NCI-H1048 (cell line): ENCODE data around the gene LNPK.
"Not testable (repeated sequence)": the region's sequence is repeated elsewhere in the genome, so short reads cannot be mapped to it uniquely, and the experiment has no call there.

Experiments
- DNase-seq: peaks from one replicate; lab custom pipeline; 2025; lab: John Stamatoyannopoulos, UW

Gene LNPK

GRCh38 chr2:176001916-176002687, at the start of gene LNPK:
TSS of gene LNPK (minus strand) at chr2:176002267. CDS start at chr2:175995584, 6,683 bp downstream.
- DNase-seq, result peak; percentile 73

- no peak for DNase-seq
Measured at GRCh38 chr2:176039375-176039774, 37.3 kb upstream of the LNPK start.

DNA sequence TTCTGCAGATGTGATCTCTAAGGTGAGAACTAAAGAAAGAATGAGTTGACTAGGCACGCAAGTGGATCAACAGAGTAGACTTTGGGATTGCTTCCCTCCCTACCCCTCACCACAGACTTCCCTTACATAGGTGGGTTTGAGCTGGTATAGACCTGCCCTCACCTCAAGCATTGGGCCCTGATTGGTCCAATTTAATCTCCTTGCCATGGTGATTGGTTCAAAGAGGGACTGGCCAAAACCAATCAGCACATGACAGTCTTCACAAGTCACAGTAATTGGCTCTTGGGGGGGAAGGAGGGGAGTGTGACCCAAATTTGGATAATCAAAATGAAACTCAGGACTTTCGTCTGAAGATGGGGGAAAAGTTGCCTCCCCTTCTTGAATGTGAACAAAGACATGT, 36.6 kb upstream of the LNPK start:
- no peak for DNase-seq

DNA sequence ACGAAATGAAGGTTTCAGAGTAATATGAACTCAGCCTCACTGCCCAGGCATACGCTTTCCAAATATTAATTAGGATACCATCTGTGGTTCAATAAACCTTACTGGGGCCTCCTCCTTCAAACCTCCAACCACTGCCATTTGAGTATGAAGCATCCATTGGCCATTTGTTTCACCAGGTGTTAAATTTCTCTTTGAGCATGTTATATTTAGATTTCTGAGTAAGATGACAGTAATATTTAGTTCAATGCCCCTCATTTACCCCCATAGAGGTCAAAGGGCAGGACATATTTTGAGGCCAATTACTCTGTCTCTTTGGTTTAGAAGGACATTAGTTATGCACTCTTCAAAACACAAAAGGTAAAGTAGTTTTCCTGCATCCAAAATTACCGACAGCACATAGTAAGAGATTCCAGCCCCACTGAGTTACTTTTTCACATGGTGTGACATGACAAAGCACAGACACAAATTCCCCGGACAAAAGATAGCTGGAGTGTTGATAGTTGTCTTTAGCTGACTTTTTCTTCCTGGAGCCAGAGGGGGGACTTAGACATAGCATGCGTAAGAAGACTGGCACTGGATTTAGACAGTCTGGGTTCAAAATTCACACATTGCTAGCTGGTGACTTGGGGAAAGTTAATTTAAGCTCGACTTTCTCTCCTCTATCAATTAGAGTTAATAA, 33.1 kb upstream of the LNPK start:
- no peak for DNase-seq

- no peak for DNase-seq
Measured at GRCh38 chr2:176027806-176028205, 25.7 kb upstream of the LNPK start.

GRCh38 chr2:176025932-176026331, 23.9 kb upstream of the LNPK start:
- DNase-seq, result no peak

DNA sequence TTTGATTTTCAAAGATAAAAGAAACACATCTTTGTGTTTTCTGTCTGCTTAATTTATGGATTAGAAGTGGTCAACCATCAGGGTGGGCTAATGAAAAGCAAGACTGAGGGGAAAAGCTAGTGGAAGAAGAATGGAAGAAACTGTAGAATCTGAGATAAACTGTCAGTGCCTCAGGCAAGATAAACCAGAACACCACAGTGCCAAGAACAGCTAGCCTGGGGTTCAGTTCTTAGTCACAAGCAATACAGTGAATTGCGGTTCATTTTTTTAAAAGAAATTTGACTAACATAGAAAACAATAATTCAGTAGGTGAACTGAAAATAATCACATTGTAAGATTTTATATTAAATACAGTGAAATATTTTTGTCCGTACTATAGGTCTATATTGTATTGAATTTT, 22.0 kb upstream of the LNPK start:
- no peak for DNase-seq

- DNase-seq, result no peak
Measured at GRCh38 chr2:176022048-176022447, 20.0 kb upstream of the LNPK start.

DNA sequence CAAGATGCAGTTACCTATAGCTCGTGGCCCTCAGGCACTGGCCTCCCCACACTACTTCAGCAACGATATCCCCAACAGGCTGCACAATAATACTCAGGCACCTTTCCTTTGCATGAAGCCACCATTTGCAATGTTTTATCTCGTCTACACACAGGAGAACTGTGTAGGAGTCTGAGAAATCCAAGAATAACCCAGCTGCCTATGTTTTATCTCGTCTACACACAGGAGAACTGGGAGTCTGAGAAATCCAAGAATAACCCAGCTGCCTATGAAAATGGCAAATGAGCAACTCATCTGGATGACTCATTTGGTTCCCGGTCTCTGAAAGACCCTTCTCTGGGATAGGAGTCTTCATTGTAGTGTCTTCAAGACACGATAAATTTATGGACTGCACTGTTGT, 18.3 kb upstream of the LNPK start:
- no peak for DNase-seq

- no peak for DNase-seq
Measured at GRCh38 chr2:176018708-176019107, 16.6 kb upstream of the LNPK start.

DNA sequence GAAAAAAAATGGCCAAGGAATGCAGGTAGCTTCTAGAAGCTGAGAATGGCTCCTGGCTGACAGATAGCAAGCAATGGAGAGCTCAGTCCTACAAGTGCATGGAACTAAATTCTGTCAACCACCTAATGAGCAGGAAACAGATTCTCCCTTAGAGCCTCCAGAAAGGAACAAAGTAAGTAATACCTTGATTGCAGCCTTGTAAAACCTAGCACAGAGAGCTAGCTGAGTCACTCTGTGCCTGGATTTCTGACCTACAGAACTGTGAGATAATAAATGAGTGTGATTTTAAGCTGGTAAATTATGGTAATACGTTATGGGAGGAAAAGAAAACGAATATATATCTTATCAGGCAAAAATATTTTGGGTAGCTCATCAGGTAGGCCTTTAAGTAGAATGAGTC, 7.4 kb upstream of the LNPK start:
- no peak for DNase-seq

- no peak for DNase-seq
Measured at GRCh38 chr2:176004934-176005333, 2.9 kb upstream of the LNPK start.

DNA sequence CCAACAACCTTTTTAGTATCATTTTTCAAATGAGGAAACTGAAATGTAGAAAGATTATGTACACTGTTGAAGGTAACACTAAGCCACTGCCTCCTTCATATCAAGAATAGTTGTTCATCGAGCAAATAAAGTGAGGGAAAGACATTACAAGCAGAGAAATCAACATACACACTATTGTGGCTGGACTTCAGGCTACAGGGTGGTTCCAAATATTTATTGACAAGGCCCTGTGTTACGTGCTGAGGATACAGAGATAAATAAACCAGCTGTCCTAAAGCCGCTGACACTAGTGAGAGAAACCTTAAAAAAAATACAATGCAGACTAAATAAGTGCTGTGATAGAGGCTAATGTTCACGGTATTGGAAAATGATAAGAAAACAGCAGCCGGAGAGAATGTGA, 1.9 kb upstream of the LNPK start:
- DNase-seq, result no peak

DNA sequence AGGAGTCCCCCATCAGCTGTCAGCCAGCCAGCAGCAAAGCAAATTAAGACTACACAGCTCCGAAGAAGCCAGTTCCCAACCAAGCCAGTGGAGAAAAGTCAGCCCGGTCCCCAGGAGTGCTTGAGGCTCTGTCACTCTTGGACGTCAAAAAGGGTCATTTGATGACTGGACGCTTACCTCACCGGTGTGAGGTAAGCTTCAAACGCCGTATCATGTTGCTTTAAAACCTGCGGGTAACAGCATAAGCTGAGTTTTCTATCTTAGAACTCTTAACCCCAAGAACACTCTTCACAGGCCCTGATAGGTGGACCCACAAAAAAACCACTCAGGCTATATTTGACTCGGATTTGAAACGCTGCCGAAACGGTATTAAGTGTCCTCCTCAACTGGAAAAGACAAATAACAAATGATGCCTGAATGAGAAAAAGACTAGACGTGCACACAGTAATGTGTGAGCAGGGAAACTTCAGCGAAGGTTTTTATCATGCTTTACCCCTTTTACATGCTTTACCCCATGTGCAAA, 682 bp upstream of the LNPK start:
- no peak for DNase-seq

DNA sequence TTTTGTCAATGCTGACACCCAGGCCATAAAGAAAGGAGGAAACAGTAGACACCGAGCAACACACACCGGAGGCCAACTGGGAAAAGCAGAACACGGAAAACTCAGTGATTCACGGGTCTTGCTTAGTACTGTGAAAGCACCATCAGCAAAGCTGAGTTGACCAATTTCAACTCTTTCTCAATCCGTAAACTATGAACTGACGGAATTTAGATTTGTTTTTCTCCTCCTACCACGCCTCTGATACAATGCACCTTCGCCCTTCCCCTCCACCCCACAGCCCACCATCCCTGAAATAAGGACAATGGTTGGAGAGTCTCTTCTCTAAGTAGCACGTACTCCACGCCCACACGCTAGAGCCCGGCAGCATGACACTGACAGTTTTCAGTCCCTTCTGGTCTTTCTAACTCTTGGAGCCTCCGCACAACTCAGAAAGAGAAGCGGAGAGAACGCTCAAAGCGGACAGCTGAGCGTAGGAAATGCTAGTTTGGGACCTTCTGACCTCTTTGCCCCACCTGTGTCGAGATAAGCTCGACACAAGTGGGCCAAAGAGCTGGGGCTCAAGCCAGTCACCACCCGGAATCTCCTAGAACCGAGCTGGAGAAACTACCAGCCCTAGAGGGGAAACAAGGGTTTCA, 669 bp downstream of the LNPK start:
- no peak for DNase-seq

- no peak for DNase-seq
Measured at GRCh38 chr2:175999283-175999819, 2.7 kb downstream of the LNPK start.

GRCh38 chr2:175990099-175990498, 12.0 kb downstream of the LNPK start:
- no peak for DNase-seq

- not testable (repeated sequence) for DNase-seq
Measured at GRCh38 chr2:175987126-175987525, 14.9 kb downstream of the LNPK start.

- no peak for DNase-seq
Measured at GRCh38 chr2:175984846-175985245, 17.2 kb downstream of the LNPK start.

DNA sequence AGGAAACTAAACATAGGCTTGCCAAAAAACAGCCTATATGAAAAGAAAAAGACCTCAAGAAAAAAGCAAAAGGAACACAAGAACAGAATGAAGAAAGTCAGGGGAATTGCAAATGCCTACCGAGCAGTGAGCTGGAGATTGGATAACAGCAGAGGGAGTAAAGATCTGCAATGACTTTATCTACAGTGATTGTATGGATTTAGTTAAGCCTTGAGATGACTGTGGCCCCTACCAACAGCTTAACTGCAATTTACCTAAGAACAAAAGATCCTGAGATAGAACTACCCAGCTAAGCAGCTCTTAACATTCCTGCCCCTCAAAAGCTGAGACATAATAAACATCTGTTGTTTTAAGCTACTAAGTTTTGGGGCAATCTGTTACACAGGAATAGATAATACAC, 20.5 kb downstream of the LNPK start:
- no peak for DNase-seq

GRCh38 chr2:175976391-175977157, 25.5 kb downstream of the LNPK start:
- DNase-seq, result no peak

DNA sequence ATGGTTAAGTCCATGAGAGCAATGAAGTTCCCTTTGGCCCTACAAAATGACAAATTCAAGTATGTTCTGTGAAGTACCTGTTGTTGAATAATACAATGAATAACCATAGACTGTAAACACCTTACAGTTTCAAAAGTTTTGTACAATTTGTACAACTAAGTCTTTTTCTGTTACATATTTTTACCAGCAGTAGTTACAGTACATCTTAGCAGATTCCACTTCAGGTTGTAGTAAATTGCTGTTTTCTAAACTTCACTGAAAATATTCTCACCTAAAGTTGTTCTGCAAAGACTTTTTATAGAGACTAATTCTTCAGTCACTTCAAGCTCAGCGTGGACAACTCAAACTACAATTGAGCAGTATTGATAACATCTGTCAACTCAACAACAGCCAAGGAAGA, 28.7 kb downstream of the LNPK start:
- DNase-seq, result no peak
